Transverse colon (tissue), 4 donors: ENCODE results near the gene PLXNA3. TPM values are rescaled to one million over a fixed set of nuclear protein-coding genes. Genes with fewer than 3 reads are reported as not detected.

Experiments
- DNase-seq: peaks from one replicate; pipeline ENCODE4 v3.0.0-alpha.2; 2019
- H3K27ac ChIP-seq, 4 donors: fragments of 200-600 bp; sonication (generic); 2 replicates each; pipeline ENCODE4 v1.5.1; 2016 to 2018; ENCODE audit warnings: inconsistent platforms in 4 of 4
- H3K27me3 ChIP-seq: fragments of 200-600 bp; sonication (generic); 2 replicates; pipeline ENCODE4 v1.5.1; 2017; ENCODE audit warnings: inconsistent platforms
- H3K36me3 ChIP-seq, 4 donors: fragments of 200-600 bp; sonication (generic); 2 replicates each; pipeline ENCODE4 v1.5.1; 2017 to 2019; ENCODE audit warnings: inconsistent platforms in 4 of 4
- H3K4me1 ChIP-seq, 4 donors: fragments of 200-600 bp; sonication (generic); 2 replicates each; pipeline ENCODE4 v1.5.1; 2017 to 2020; ENCODE audit warnings: inconsistent platforms in 4 of 4
- H3K4me3 ChIP-seq, 4 donors: fragments of 200-600 bp; sonication (generic); 1 replicate in 1 of 4; 2 replicates in 3 of 4; pipeline versions ENCODE4 v1.5.1 to v1.6.1; 2017 to 2019; ENCODE audit warnings: inconsistent platforms in 4 of 4
- H3K9me3 ChIP-seq, 2 donors: fragments of 200-600 bp; sonication (generic); 2 replicates each; pipeline ENCODE4 v1.5.1; 2017 to 2019; ENCODE audit warnings: inconsistent platforms in 2 of 2
- EP300 ChIP-seq: sonication (generic); formaldehyde crosslinking; IDR thresholded peaks from one replicate; pipeline ENCODE4 v1.6.1; 2017; ENCODE audit warnings: antibody characterized with exemption, low read depth
- POLR2A ChIP-seq: fragments of 450-650 bp; IDR thresholded peaks from one replicate; pipeline ENCODE4 v1.6.1; 2016; ENCODE audit warnings: antibody characterized with exemption, mild to moderate bottlenecking, moderate library complexity
- POLR2AphosphoS5 ChIP-seq, 3 donors: sonication (generic); formaldehyde crosslinking; IDR thresholded peaks; one replicate each; pipeline ENCODE4 v1.6.1; 2016; ENCODE audit warnings: antibody characterized with exemption in 3 of 3
- WGBS, 2 donors: methylation state at CpG; one replicate each; pipeline ENCODE4 v1.1.5; 2018; ENCODE audit warnings: low coverage in 1 of 2; 5-methylcytosine and 5-hydroxymethylcytosine counted together
- in situ Hi-C, 4 donors: fragments of 200-750 bp; cut with MboI; loops; one replicate each; pipeline versions ENCODE4 v1.15.0 to v1.15.1; 2017; ENCODE audit warnings: low sequenced_read_pairs in 3 of 4, low pct_ligation_motif_present in 1 of 4, low pct_unique_long_range_greater_than_20kb in 1 of 4
- intact Hi-C: fragments of 100-400 bp; cut with DNase I; formaldehyde crosslinking; loops from one replicate; pipeline ENCODE4 v1.15.1; 2023; ENCODE audit warnings: low total_unique reads
- total RNA-seq, 4 donors: library from RNA; depleted of rRNA; stranded (reverse); fragments of >200 nt; gene quantifications; one replicate each; pipeline ENCODE4 v1.1.0, GENCODE V29; 2016
- TF ChIP-seq, protein P1 (sequence below), 5 experiments: fragments of 200-600 bp in 3 of 5; fragments of 450-650 bp in 2 of 5; sonication (generic) in 3 of 5; IDR thresholded peaks; 1 replicate in 2 of 5; 2 replicates in 3 of 5; pipeline ENCODE4 v1.5.1; 2016 to 2017; ENCODE audit warnings: antibody characterized with exemption in 5 of 5, inconsistent platforms in 3 of 5, mild to moderate bottlenecking in 2 of 5, moderate library complexity in 1 of 5

Gene PLXNA3
- total RNA-seq, 4 donors from 2014 or later: 17.3 to 128 (median 52.8) TPM

DNA sequence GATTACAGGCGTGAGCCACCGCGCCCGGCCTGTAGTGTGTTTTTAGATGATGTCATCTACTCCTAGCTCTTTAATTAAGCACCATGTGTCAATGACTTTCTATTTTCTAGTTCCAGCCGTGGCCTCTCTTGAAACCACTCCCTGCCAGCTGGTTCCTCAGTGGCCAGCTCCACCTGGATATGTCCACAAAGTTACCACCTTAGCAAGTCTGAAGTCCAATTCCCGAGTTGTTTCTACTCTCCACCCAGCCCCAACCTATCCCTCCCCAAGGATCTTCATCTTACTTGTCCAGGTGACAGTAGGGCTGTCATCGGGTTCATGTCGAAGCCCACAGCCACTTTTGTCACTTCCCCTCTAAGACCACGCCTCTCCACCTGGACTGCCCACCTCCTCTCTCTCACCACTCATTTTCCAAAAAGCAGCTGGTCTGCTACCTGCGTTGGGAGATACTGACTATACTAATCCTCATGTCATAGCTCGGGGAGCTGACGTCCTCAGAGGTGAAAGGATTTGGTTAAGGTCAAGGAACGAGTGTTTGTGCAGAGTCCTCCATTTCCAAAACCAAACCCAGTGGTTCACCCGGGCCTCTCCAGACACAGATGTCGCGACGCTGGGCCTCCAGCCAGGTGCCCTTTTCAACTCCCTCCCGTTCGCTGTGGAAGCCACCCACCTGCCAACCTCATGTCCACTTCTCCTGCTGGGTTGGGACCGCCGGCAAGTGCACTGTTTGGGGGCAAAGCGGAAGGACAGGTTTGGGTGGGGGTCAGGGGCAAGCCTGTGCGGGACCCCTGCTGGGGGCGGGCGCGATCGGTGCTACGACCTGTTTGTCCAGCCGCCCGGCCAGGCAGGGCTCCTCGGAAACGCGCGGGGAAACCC lies 57.2 kb downstream of the PLXNA3 start:
- Histone ChIP-seq H3K27me3 (no peaks in the 10 kb centered on the region), H3K4me1 (peaks cover 5 to 24% (median 12%) of the 10 kb centered on the region in 4 donors), H3K36me3 (no peaks in the 10 kb centered on the region), H3K9me3 (no peaks in the 10 kb centered on the region), H3K27ac (peak overlapping the region; percentile 93 to 98 (median 96)), H3K4me3 (peak overlapping the region; percentile 57 to 78 (median 62))
- in situ Hi-C loops (no loop called here), intact Hi-C loops (no loop called here)
- WGBS, 2 donors: 27 to 49% methylated on average over 3 to 22 of the region's 34 CpGs
- no peak for TF ChIP-seq EP300
- TF ChIP-seq POLR2A: peak; percentile 64
- peak; percentile 32 to 75 (median 59) for TF ChIP-seq POLR2AphosphoS5 (IDR thresholded peaks at IDR 0.05)
- DNase-seq: peak; percentile 63

DNA sequence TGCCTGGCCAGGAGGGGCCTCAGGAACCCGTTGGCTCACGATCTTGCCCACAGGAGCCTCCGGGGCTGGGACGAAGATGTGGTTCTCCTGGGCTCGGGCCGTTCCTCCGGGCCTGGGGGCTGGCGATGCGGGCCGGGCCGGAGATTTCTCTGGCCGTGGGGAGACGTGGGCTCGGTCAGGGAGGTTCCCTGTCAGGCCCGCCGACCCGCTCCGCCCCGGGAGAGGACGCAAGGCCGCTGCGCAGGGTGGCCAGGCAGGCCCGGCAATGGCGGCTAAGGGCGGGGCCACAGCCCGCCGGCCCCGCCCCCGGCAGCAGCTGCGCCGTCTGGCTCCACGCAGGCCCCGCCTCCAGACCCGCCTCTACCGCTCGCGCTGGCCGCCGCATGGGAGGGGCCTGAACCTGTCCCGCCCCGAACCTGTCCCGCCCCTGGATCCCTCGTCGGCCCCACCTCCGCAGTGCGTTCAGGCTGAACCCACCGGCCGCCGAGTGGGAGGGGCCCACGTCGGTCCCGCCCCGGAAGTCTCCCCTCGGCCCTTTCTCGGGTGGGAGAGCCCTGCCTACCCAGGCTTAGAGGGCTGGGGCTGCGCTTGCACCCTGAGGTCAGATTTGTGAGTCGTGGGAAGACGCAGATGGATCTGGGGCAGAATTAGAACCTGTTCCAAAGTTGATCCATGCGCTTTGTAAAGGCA lies 58.0 kb downstream of the PLXNA3 start, which contains the start of gene FAM3A:
TSS of gene FAM3A (minus strand) at position 267 of the 690 bp plus-strand sequence. CDS start 460 bp downstream, outside the sequence.
- Histone ChIP-seq H3K4me3 (peak within 1 kb of the TSS; percentile 57 to 78 (median 62)), H3K4me1 (peaks cover 5 to 24% (median 12%) of the 10 kb centered on the region in 4 donors), H3K36me3 (no peaks in the 10 kb centered on the region), H3K9me3 (no peaks in the 10 kb centered on the region), H3K27me3 (no peaks in the 10 kb centered on the region), H3K27ac (peak within 1 kb of the TSS; percentile 93 to 98 (median 96))
- peak; percentile 96 for DNase-seq
- in situ Hi-C loops (no loop called here), intact Hi-C loops (no loop called here)
- 60% methylated on average over 56 of the region's 59 CpGs; no CpG with 5 or more reads in 1 of the 2 donors for WGBS, 2 donors
- TF ChIP-seq POLR2AphosphoS5 (IDR thresholded peaks at IDR 0.05): peak; percentile 83 to 87 (median 83)
- no peak for TF ChIP-seq EP300
- TF ChIP-seq POLR2A: peak; percentile 83
- TF ChIP-seq, protein P1, sequence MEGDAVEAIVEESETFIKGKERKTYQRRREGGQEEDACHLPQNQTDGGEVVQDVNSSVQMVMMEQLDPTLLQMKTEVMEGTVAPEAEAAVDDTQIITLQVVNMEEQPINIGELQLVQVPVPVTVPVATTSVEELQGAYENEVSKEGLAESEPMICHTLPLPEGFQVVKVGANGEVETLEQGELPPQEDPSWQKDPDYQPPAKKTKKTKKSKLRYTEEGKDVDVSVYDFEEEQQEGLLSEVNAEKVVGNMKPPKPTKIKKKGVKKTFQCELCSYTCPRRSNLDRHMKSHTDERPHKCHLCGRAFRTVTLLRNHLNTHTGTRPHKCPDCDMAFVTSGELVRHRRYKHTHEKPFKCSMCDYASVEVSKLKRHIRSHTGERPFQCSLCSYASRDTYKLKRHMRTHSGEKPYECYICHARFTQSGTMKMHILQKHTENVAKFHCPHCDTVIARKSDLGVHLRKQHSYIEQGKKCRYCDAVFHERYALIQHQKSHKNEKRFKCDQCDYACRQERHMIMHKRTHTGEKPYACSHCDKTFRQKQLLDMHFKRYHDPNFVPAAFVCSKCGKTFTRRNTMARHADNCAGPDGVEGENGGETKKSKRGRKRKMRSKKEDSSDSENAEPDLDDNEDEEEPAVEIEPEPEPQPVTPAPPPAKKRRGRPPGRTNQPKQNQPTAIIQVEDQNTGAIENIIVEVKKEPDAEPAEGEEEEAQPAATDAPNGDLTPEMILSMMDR (IDR thresholded peaks at IDR 0.05): no peak

DNA sequence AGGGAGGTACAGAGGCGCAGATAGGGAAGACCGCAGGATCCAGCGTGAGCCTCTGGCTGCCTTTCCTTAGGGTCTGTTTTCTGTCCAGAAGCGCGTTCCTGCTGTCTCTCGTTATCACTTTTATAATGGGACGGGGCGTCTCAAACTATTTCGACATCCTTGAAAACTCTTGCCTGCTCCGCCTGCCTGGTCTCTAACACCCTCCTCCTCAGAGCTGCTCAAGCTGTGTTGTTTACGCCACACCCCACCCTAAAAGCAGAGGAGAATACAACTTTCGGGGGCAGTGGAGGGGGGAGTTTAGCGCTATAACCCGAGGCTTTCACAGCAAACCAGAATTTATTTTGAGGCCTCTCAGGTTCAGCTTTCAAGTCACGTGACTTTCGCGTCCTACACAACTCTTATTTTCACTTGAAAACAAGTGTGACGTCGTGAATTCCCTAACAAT lies 58.6 kb downstream of the PLXNA3 start:
- TF ChIP-seq EP300 (no peak), POLR2A (no peak), POLR2AphosphoS5 (IDR thresholded peaks at IDR 0.05) (no peak)
- TF ChIP-seq, protein P1 (IDR thresholded peaks at IDR 0.05): no peak
- peak overlapping the region; percentile 93 to 98 (median 96) for H3K27ac ChIP-seq
- H3K4me1 ChIP-seq: peaks cover 5 to 24% (median 12%) of the 10 kb centered on the region in 4 donors
- DNase-seq: no peak
- intact Hi-C loops: no loop called here
- 47% methylated on average over 19 of the region's 19 CpGs; no CpG with 5 or more reads in 1 of the 2 donors for WGBS, 2 donors
- H3K9me3 ChIP-seq: no peaks in the 10 kb centered on the region
- H3K4me3 ChIP-seq: peak overlapping the region; percentile 7 to 78 (median 42)
- H3K27me3 ChIP-seq: no peaks in the 10 kb centered on the region
- H3K36me3 ChIP-seq: no peaks in the 10 kb centered on the region
- in situ Hi-C loops: no loop called here

DNA sequence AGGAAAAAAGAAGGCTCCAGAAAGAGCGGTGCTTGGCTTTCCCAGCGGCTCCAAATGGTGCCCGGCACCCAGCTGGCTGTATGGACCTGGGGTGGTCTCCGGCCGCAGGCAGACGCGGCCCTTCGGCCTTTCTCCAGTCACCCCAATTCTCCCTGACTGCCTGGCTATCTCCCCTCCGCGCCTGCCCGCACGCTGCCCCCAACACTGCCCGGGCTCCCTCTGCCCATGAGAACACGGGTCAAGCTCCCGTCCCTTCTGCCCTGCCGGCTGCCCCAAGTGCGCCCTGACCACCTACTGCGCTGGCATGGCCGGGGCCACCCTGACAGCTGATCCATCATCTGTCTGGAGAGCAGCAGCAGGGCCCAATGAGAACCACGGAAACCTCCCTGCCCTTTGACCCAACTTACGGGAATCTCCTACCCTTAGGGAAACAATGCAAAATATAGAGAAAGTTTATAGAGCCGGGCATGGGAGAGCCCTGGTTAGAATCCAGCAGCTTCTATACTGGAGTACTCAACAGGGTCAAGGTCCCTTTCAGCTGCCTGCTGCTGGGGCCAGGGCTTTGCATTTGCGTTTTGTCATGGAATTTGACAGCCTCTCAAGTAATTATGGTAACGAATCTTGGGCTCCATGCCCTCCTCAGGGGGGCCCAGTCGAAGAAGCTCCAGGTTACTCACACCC lies 59.2 kb downstream of the PLXNA3 start:
- WGBS, 2 donors: 62% methylated on average over 25 of the region's 25 CpGs; no CpG with 5 or more reads in 1 of the 2 donors
- Histone ChIP-seq H3K27me3 (no peaks in the 10 kb centered on the region), H3K9me3 (no peaks in the 10 kb centered on the region), H3K36me3 (no peaks in the 10 kb centered on the region), H3K4me1 (peaks cover 5 to 24% (median 12%) of the 10 kb centered on the region in 4 donors), H3K27ac (peak overlapping the region; percentile 93 to 98 (median 96)), H3K4me3 (peak overlapping the region in 3 of 4 donors; percentile 27 to 78 (median 57))
- intact Hi-C loops (no loop called here), in situ Hi-C loops (no loop called here)
- peak; percentile 28 for DNase-seq
- TF ChIP-seq EP300 (no peak), POLR2A (no peak)
- TF ChIP-seq, protein P1 (IDR thresholded peaks at IDR 0.05): no peak
